HepG2 (cell line): ENCODE data around the gene ZBTB48. TPM values are rescaled to one million over a fixed set of nuclear protein-coding genes. Genes with fewer than 3 reads are reported as not detected.

Experiments
- ASH2L ChIP-seq: fragments of 300-600, 200-600 bp; sonication (generic); IDR thresholded peaks from 2 replicates; pipeline ENCODE4 v1.7.0; 2017; ENCODE audit warnings: low read depth, mild to moderate bottlenecking, moderate library complexity, mixed read lengths, low read length; ENCODE audit not compliant: insufficient read length
- EHMT2 ChIP-seq: fragments of 200-600 bp; sonication (generic); IDR thresholded peaks from 2 replicates; pipeline ENCODE4 v1.7.0; 2017; ENCODE audit warnings: antibody characterized with exemption, low read depth, low read length, borderline replicate concordance
- FOXM1 ChIP-seq: sonication (generic); formaldehyde crosslinking; IDR thresholded peaks from 2 replicates; pipeline ENCODE4 v1.5.0; 2020; ENCODE audit warnings: missing genetic modification reagents
- JUNB ChIP-seq: sonication (generic); formaldehyde crosslinking; IDR thresholded peaks from 2 replicates; pipeline ENCODE4 v1.8.0; 2022; ENCODE audit warnings: missing genetic modification reagents, mild to moderate bottlenecking, borderline replicate concordance
- KLF16 ChIP-seq, 2 experiments: sonication (generic) in 1 of 2; formaldehyde crosslinking in 1 of 2; IDR thresholded peaks; 2 replicates each; pipeline versions ENCODE4 v1.6.1 to v1.8.0; 2016 to 2023; ENCODE audit warnings: missing genetic modification reagents in 2 of 2, missing compliant biosample characterization in 1 of 2
- MTA1 ChIP-seq: sonication (generic); formaldehyde crosslinking; IDR thresholded peaks from 2 replicates; pipeline ENCODE4 v1.4.0; 2020; ENCODE audit warnings: missing genetic modification reagents, mild to moderate bottlenecking, borderline replicate concordance
- POGZ ChIP-seq: sonication (generic); formaldehyde crosslinking; IDR thresholded peaks from 2 replicates; pipeline ENCODE4 v1.4.0; 2020; ENCODE audit warnings: mild to moderate bottlenecking, missing genetic modification reagents
- RFX5 ChIP-seq: IDR thresholded peaks from 2 replicates; pipeline ENCODE4 v1.6.1; 2011; ENCODE audit warnings: low read depth, low read length, improper control_type of control experiment
- TBL1XR1 ChIP-seq: fragments of 150-350 bp; IDR thresholded peaks from 2 replicates; pipeline ENCODE4 v1.6.1; 2014; ENCODE audit warnings: borderline replicate concordance, low read length; ENCODE audit not compliant: partially characterized antibody
- TCF7 ChIP-seq: sonication (generic); IDR thresholded peaks from 2 replicates; pipeline ENCODE4 v1.6.1; 2016; ENCODE audit warnings: antibody characterized with exemption, low read depth
- ZC3H4 ChIP-seq: sonication (generic); formaldehyde crosslinking; IDR thresholded peaks from 2 replicates; pipeline ENCODE4 v1.4.0; 2020; ENCODE audit warnings: missing genetic modification reagents, borderline replicate concordance
- ZNF10 ChIP-seq: sonication (generic); formaldehyde crosslinking; IDR thresholded peaks from 2 replicates; pipeline ENCODE4 v1.4.0; 2020; ENCODE audit warnings: mild to moderate bottlenecking, low read depth, missing genetic modification reagents, borderline replicate concordance
- ZNF430 ChIP-seq: sonication (generic); formaldehyde crosslinking; IDR thresholded peaks from 2 replicates; pipeline ENCODE4 v1.9.0; 2021; ENCODE audit warnings: mild to moderate bottlenecking, missing genetic modification reagents
- ZNF44 ChIP-seq: sonication (generic); formaldehyde crosslinking; IDR thresholded peaks from 2 replicates; pipeline ENCODE4 v1.5.1; 2020; ENCODE audit warnings: mild to moderate bottlenecking, missing genetic modification reagents
- ZNF605 ChIP-seq: sonication (generic); formaldehyde crosslinking; IDR thresholded peaks from 2 replicates; pipeline ENCODE4 v1.8.0; 2022; ENCODE audit warnings: mild to moderate bottlenecking, missing genetic modification reagents
- ZNF816 ChIP-seq: sonication (generic); formaldehyde crosslinking; IDR thresholded peaks from 2 replicates; pipeline ENCODE4 v1.8.0; 2022; ENCODE audit warnings: missing genetic modification reagents, mild to moderate bottlenecking, borderline replicate concordance
- ZSCAN29 ChIP-seq: sonication (generic); formaldehyde crosslinking; conservative IDR thresholded peaks from 2 replicates; pipeline ENCODE4 v1.4.0; 2020; ENCODE audit warnings: mild to moderate bottlenecking, missing genetic modification reagents
- polyA plus RNA-seq, 8 experiments: library from polyadenylated mRNA; depleted of rRNA in 3 of 8; stranded (reverse) in 7 of 8; unstranded in 1 of 8; fragments of >200 nt; fragmentation: Illumina TruSeq in 4 of 8; extraction: Trizol in 4 of 8; gene quantifications; 2 replicates each; pipeline versions ENCODE4 v1.2.1 to v1.2.3, GENCODE V29; 2011 to 2016; ENCODE audit warnings: low read depth in 4 of 8, missing spikeins in 1 of 8, mixed read lengths in 1 of 8; ENCODE audit not compliant: insufficient read depth in 1 of 8
- total RNA-seq, 5 experiments: library from RNA; depleted of rRNA; stranded (reverse); fragments of >200 nt; fragmentation: Illumina TruSeq; extraction: Trizol; gene quantifications; 2 replicates each; pipeline ENCODE4 v1.2.3, GENCODE V29; 2016; ENCODE audit warnings: low read depth in 1 of 5
- TF ChIP-seq, protein P1 (sequence below): sonication (generic); formaldehyde crosslinking; IDR thresholded peaks from 2 replicates; pipeline ENCODE4 v1.5.1; 2020; ENCODE audit warnings: missing genetic modification reagents, mild to moderate bottlenecking, borderline replicate concordance
- TF ChIP-seq, protein P2 (sequence below): sonication (generic); formaldehyde crosslinking; IDR thresholded peaks from 2 replicates; pipeline ENCODE4 v1.9.0; 2021; ENCODE audit warnings: missing genetic modification reagents, mild to moderate bottlenecking, borderline replicate concordance
- TF ChIP-seq, protein P3 (sequence below): sonication (generic); formaldehyde crosslinking; IDR thresholded peaks from 2 replicates; pipeline ENCODE4 v1.5.1; 2020; ENCODE audit warnings: mild to moderate bottlenecking, missing genetic modification reagents, moderate library complexity

The ZBTB48 gene
- total and polyA plus RNA-seq, 2 of the 13 experiments (the other 11 are each of a cell fraction or from before 2014, with no cell fraction given): 13.0 to 17.1 TPM

DNA sequence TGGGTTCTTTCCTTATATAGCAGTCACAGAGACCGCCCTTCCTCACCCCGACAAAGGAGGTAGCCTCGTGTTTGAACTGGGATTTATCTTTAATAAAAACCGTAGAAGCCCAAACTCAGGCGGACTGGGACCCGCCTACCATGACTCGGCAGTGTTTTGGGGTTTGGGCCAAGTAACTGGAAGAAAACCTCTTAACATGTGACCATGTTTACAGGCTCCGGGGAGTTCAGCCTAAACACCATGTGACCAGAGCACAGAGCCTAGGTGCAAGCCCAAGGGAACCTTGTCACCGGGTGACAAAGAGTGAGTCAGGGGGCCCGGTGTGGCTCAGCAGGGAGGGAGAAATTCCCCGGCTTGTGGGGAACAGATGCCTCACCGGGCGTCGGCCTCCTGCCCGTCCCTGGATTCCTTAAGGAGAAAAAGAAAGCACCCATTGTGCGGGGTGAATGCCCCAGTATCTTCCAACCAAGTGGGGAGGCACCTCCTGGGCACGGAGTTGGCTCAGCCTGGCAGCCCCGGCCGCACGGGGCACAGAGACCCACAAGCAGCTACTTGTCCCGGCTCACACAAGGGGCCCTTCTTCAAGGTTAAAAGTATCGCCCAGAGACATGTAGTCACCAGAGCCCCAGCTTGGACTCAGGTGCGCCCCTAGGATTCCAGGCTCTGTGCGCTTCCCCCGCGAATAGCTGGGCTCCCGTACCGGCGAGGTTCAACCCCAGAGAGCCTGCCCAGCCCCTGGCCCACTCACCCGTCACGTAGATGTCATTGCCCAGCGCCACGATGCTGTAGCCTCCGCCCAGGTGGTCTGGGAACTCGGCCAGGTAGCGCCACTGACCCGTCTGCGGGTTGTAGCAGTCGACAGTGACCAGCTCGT is 21.5 kb downstream of the ZBTB48 start (continued):
- TF ChIP-seq JUNB: no peak
- TF ChIP-seq, protein P1, sequence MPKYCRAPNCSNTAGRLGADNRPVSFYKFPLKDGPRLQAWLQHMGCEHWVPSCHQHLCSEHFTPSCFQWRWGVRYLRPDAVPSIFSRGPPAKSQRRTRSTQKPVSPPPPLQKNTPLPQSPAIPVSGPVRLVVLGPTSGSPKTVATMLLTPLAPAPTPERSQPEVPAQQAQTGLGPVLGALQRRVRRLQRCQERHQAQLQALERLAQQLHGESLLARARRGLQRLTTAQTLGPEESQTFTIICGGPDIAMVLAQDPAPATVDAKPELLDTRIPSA (CRISPR knock-in tag): no peak
- no peak for TF ChIP-seq MTA1 (CRISPR knock-in tag)
- no peak for TF ChIP-seq ZNF430
- no peak; the same call in 1 of the 2 replicates for TF ChIP-seq ZNF605 (CRISPR knock-in tag)
- TF ChIP-seq KLF16 (CRISPR knock-in tag; IDR thresholded peaks at IDR 0.05): no peak
- no peak for TF ChIP-seq FOXM1 (CRISPR knock-in tag)
- TF ChIP-seq, protein P2, sequence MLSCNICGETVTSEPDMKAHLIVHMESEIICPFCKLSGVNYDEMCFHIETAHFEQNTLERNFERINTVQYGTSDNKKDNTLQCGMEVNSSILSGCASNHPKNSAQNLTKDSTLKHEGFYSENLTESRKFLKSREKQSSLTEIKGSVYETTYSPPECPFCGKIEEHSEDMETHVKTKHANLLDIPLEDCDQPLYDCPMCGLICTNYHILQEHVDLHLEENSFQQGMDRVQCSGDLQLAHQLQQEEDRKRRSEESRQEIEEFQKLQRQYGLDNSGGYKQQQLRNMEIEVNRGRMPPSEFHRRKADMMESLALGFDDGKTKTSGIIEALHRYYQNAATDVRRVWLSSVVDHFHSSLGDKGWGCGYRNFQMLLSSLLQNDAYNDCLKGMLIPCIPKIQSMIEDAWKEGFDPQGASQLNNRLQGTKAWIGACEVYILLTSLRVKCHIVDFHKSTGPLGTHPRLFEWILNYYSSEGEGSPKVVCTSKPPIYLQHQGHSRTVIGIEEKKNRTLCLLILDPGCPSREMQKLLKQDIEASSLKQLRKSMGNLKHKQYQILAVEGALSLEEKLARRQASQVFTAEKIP (CRISPR knock-in tag): no peak
- no peak for TF ChIP-seq ZC3H4 (CRISPR knock-in tag)
- TF ChIP-seq TBL1XR1: no peak
- TF ChIP-seq ZNF816 (CRISPR knock-in tag): no peak
- no peak for TF ChIP-seq ZNF10 (CRISPR knock-in tag)
- TF ChIP-seq TCF7: no peak
- no peak for TF ChIP-seq POGZ (CRISPR knock-in tag)
- TF ChIP-seq ASH2L: peak; percentile 25
- TF ChIP-seq RFX5: no peak
- TF ChIP-seq EHMT2: no peak
- TF ChIP-seq, protein P3, sequence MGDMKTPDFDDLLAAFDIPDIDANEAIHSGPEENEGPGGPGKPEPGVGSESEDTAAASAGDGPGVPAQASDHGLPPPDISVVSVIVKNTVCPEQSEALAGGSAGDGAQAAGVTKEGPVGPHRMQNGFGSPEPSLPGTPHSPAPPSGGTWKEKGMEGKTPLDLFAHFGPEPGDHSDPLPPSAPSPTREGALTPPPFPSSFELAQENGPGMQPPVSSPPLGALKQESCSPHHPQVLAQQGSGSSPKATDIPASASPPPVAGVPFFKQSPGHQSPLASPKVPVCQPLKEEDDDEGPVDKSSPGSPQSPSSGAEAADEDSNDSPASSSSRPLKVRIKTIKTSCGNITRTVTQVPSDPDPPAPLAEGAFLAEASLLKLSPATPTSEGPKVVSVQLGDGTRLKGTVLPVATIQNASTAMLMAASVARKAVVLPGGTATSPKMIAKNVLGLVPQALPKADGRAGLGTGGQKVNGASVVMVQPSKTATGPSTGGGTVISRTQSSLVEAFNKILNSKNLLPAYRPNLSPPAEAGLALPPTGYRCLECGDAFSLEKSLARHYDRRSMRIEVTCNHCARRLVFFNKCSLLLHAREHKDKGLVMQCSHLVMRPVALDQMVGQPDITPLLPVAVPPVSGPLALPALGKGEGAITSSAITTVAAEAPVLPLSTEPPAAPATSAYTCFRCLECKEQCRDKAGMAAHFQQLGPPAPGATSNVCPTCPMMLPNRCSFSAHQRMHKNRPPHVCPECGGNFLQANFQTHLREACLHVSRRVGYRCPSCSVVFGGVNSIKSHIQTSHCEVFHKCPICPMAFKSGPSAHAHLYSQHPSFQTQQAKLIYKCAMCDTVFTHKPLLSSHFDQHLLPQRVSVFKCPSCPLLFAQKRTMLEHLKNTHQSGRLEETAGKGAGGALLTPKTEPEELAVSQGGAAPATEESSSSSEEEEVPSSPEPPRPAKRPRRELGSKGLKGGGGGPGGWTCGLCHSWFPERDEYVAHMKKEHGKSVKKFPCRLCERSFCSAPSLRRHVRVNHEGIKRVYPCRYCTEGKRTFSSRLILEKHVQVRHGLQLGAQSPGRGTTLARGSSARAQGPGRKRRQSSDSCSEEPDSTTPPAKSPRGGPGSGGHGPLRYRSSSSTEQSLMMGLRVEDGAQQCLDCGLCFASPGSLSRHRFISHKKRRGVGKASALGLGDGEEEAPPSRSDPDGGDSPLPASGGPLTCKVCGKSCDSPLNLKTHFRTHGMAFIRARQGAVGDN (CRISPR knock-in tag): peak; percentile 15; the same call in 1 of the 2 replicates
- no peak for TF ChIP-seq ZSCAN29 (CRISPR knock-in tag)
- no peak for TF ChIP-seq ZNF44
